AG08395 (cell line): ENCODE measurements around the gene TMSB15C.
"Not testable (repeated sequence)": the region's sequence is repeated elsewhere in the genome, so short reads cannot be mapped to it uniquely, and the experiment has no call there.

ENCODE experiments used
- DNase-seq: peaks from one replicate; pipeline ENCODE4 v3.0.0; 2012; ENCODE audit warnings: mixed read lengths, low spot score

TMSB15C gene

DNA sequence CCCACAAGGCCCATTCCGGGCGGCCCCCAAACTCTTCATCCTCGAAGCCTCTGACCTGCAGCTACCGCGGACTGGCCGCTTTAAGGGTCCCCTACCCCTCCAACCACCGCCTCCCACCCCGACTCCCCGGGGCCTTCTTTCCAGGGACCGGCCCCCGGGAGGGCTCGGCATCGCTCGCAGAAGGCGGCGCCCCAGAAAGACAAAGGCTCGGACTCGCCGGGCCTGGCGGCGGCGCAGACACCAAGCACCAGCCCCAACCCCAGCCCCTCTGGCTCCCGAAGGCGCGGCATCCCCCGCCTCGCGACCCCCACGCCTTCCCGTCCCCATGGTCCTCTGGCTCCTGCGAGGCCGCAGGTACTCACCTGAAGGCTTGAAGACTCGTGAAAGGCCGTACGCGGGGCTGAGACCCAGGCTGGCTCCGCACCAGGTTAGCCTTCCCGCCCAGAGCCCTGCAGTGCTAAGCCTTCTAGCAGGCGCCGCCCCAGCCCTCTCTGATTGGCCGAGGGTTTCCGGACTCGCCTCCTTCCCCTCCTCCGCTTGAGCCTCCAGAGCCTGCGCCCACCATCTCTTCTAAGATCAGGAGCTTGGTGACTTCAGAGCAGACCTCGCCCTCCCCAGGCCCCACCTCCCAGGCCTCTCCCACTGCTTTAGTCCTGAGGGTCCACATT, at the start of gene TMSB15C:
Gene TMSB15C, minus strand, starts transcription at position 459 of the 668 bp plus-strand sequence.
- DNase-seq, result not testable (repeated sequence)

DNA sequence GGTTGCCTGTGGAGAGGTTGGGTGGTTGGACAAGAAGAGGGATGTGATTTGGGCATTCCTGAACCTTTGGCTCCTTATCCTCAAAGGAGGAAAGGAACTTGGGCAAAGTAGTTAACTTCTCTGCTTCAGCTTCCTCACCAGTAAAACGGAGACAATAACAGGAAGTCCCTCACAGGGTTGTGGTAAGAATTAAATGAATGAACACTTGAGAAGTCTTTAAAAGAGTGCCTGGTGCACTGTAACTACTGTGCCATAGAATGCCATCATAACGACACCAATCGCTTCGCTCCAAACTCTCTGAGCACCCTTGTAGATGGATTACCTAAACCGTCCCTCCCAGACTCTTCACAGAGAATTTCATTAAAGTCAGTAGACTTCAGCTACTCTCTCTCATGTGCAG, 46.8 kb upstream of the TMSB15C start:
- no peak for DNase-seq

DNA sequence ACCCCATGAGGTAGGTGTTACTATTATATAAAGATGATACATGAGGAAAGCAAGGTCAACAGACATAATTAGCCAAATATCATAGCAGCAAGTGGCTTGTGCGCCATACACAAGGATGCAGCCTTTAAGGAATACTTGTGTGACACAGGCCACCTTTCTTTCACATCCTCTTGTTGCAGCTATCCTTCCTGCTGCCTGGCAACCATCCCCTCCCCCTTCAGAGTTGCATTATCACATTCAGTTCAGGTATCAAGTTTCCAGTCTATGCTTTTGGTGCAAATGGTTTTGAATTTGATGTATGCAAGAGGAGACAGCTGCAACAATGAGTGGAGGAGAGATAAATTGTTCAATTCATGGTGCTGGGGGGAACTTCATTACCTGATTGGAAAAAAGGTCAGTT, 42.7 kb upstream of the TMSB15C start:
- DNase-seq, result no peak

DNA sequence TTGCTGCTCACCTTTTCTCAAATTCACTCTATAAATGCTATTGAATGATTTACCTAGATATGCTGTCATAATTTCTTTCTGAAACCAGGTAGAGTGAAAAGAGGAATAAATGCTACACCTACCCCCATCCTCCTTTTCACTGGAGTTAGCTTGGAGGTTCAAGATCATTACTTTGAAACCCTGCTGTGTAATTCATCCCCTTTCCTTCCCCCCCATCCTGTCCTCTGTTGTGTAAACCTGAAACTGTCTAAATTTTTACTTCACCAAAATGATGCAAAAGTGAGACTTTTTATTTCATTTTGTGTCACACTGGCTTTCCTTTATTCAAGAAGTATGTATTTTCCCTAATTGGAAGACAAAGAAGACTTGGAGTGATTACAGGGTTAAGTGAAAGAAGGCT, 41.7 kb upstream of the TMSB15C start:
- DNase-seq, result no peak

DNA sequence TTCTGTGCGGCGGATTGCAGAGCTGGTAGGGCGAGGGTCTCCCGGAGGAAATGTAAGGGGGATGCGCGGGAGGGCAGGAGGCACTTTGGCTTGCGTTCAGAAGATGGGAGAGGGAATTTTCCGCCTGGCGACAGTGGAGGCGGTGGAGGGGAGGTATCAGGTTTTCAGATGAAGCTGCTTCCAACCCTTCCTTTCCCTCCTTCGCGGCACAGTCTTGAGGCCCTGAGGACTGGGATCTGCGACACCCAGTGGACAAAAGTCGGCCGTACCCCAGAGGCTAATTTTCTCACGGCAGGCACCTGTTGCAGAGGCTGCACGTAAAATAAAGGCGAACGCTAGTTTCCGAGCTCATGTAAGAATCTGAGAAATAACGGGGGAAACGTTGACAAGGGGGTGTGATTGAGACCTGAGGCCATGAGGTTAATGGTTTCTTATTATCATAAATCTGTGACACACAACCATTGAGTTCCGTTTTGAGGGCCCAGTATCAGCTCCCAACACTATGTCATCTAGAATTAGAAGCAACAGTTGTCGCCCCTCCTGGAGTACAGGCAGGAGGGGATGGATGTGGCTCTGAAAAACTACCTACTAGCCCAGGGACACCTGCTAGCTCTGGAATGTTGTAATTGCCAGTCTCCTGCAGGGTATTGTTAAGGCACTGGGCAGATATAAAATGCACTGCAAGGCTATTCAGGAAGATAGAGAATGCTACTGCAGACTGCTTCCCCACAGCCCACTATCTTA, 37.4 kb upstream of the TMSB15C start:
- DNase-seq, result peak; percentile 29

DNA sequence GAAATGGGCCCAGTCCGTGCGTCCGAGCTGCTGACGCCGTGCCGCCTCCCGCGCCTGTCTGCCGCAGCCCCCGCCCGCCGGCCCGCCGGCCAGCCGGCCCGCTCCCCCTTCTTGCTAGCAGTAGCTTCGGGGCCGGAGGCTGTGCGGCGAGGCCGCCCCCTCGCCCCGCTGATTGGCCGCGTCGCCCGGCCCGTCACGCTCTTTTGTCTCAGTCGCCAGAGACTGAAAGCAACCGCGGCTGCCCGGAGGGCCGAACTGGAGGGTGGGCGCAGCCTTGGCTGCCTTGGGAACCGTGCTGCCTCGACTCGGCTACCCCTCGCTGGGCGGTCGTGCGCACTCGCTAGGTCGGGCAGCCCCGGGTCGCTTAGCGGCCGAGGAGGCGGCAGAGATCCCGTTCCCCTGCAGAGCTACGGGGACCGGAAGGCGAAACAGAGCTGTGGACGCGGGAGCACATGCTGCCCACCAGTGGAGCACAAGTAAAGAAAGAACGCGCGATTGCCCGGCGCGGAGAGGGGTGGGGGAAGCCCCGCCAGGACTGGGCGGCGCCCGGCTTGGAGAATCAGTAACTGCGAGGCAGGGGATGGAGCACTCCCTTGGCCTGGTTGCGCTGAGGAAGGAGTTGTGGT, 36.4 kb upstream of the TMSB15C start, which contains the start of gene ZCCHC18:
Gene ZCCHC18, plus strand, starts transcription at position 198 of the 626 bp plus-strand sequence. CDS start 1,589 bp downstream, outside the sequence.
- peak; percentile 55 for DNase-seq

DNA sequence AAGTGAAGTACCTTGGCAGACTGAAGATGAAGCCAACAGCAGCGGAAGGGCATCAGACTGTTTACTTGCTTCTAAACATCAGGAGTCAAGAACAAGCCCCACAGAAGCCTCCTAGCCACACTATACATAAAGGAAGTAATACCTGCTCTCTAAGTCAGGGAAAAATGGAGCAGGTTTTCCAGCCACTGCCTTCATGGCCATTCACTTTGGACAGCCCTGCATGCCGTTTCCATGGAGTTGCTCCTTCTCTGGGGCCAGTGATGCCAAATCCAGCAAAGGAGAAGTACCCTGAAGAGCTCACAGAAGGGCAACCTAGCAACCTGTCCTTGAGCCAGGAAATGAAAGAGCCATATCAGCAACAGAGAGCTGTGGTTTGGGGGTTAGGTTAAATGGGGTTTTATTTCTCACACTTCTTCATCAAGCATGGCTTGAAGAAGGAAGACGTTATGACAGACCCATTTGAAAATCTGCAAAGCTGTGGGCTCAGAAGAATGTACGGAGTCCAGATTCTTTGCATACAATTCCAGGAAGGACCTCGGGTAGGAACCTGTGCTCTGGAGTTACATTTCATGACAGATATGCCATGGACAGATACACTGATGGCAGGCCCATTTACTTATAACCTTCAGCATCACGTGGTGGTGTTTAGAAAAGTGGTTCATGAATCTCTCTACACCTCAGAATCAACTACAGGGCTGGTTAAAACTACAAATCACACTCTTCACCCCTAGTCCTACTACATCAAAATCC, 34.6 kb upstream of the TMSB15C start:
- DNase-seq, result not testable (repeated sequence)

DNA sequence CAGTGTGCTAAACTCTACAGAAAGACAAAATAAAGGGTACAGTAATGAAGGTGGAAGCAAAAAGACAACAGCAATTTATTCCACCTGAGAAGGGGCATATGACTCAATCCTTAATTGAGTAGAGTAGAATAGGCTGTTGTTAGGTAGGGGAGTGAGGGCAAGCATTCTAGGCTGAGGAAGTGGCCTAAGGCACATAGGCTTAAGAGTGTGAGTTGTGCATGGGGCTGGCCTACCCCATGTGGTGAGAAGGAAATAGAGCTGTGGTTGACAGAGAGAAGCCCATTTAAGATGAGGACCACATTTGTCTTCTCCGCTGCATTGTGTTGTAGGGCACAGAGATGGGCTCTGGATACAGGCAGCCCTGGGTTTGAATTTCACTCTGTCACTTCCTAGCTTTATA, 32.9 kb upstream of the TMSB15C start:
- no peak for DNase-seq

DNA sequence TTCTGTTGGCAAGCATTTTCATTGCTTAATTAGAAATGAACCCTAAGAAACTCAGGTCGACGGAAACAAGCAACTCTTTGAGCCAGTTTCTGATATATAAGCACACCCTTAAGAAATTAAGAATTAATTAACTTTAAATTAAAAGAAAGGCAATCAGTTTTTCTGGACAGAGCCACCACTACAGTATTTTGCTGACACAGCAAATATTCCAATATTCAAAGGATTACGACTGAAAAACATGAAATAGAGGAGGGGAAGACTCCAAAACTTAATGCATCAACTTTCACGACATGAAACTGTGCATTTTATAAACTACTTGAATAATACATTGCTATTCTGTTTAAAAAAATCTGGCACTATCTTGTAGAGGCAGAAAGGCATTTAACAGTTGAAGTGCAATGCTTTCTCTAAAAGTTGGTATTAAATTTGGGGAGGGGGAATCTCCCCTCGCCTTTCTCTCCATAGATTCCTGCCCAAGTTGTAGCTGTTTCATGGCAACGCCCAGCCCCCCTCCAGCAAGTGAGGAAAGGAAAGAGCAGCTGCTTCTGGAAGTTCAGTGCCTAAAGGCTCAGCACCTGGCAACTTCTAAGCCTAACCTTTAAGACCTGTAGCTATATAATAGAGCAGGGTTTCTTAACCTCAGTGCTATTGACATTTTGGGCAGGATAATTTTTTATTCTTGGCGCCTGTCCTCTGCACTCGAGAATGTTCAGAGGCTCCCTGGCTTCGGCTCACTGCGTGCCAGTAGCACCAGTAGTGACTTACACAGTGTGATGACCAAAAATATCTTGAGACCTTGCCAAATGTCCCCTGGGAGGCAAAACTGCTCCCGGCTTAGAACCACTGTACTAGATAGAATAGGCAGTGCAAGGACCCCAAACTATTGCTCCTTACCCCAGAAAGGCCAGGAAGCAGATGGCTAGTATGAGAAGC, 29.6 kb upstream of the TMSB15C start:
- DNase-seq, result no peak

DNA sequence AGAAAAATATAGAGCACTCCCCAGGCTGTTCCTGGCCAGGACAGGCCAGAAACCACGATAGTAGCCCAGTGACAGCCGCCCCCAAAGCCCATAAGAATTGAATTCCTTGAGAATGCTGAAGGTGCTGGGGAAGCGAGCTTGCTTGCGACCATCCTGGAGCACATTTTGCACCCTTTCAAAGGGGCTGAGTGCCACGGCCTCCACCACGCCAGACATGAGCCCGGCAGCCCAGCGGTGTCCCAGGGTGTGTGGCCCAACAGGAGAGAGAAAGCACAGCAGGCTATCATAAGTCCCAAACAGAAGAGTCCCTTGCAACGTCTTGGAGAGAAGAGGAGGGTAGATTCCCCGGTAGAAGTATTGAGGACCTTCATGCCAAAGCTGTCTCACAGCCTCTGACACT, 28.6 kb upstream of the TMSB15C start:
- no peak for DNase-seq

DNA sequence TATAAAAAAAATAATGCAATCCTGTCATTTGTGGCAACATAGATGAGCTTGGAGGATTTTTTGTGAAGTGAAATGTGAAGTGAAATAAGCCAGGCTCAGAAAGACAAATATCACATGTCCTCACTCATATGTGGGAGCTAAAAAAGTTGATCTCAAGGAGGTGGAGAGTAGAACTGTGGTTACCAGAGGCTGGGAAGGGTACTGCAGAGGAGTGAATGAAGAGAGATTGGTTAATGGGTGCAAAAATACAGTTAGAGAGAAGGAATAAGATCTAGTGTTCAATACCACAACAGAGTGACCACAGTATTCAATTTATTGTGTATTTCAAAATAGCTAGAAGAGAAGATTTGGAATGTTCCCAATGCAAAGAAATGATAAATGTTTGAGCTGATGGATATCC, 22.9 kb upstream of the TMSB15C start:
- no peak for DNase-seq

DNA sequence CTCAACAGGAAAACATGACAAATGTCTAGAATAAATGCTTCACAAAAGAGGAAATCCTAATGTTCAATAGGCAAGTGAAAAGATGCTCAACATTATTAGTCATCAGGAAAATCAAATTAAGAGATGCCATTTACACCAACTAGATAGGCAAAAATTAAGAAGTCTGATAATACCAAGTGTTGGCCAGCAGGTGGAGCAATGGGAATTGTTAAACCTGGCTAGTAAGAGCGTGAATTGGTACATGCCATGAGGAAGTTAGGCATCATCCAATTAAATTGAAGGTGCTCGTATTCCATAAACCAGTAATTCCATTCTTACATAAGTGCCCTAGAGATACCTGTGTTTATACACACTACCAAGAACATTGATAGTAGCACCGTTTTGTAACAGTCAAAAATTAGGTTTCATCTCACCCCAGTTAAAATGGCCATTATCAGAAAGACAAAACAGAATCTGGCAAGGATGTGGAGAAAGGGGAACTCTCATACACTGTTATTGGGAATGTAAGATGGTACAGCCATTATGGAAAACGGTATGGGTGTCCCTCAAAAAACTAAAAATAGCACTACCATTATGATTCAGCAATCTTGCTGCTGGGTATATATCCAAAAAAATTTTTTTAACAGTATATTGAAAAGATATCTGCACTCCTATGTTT, 22.2 kb upstream of the TMSB15C start:
- peak; percentile 59 for DNase-seq

DNA sequence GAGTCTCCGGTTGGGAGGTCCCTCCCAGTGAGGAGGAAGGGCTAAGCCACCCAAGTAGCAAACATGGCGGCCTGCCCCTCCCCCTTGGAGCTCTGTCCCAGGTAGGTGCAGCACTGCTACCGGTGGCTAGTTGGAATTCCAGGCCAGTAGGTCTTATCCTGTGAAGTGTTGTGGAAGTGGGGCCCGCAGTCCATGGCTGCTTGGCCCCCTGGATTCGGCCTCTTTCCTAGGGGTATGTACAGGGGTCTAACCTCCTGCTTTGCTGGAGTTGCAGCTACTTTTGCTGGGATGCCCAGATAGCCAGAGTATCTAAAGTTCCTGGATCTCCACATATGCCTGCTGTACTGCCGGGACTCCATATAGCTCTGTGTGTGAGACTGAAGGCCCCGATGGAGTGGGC, 9.9 kb upstream of the TMSB15C start:
- DNase-seq, result no peak

DNA sequence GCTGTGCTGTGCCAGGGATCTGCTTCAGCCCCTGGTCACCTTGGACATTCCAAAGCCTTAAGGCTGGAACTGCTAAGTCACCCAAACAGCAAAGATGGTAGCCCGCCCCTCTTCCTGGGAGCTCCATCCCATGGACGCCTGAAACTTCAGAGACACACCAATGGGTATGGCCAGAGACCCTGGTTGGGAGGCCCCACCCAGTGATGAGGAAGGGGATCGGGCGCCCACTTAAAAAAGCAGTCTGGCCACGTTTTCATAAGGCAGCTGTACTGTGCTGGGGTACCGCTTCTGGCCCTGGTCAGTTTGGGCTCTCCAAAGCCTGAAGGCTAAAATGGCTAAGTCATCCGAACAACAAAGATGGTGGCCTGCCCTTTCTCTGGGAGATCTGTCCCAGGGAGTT, 9.4 kb upstream of the TMSB15C start:
- no peak for DNase-seq

DNA sequence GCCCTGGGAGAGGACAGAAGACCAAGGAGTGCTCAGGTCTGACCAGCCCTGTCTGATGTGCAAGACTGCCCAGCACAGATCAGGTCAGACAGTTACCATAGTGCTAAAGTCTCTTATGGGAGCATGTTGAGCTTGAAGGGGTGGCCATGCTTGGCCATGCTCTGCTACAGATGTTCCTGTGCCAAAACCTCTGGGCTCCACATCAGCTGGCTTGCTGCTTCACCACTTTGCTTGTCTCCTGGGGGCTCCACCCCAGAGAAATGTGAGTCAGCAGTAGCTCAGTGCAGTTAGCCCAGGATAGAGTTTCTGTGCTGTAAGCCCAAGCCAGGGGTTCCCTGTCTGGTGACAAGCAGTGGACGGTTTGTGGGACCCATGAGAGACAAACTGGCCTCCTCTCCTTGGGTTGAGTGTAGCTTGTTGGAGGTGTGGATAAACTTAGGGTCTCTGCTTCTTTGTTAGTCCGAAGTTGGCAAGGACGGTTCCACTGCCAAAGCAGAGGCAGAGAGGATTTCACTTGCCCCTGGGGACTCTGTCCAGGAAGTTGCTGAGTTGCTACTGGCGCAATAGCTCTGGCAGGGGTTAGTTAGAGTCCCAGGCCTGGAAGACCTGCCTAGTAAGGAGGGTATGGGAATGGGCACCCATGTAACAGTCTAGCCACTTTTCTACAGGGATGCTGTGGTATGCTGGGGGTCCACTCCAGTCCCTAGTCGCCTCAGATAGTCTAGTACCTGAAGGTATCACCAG, 8.7 kb upstream of the TMSB15C start:
- DNase-seq, result no peak

DNA sequence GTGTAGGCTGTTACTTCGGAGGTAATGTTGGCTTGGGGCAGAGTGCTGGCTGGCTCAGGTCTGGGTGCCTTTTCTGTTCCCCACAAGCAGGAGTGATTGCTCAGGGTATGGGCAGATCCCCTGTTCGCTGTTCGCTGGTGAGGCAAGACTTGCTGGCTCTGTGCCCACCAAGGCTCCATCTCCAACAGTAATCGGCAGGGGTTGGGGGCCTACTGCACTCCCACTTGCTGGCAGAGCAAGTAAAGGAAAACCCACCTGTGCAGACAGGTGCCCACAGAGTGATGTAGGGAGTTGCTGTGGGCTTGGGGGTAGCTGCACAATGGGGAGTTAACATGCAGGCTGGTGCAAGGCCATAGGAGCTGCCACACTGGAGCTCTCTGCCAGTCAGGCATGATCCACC, 8.0 kb upstream of the TMSB15C start:
- DNase-seq, result no peak

DNA sequence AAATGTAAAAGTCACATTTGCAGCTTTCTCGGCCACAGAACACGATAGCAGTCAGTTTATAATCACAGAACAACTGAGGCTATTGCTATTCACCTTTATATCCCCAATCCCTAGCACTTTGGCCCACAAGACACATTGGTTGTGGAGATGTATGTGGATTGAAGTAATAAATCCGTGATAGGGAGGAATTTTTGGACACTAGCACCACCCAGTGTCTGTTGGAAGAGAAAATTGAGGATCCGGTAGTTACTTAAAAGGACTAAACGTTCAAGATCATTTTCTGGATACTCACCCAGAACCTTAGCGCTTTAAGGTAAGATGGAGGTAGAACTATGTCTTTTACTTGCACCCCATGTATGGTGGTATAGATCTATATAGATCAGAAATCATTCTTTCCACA, 1.8 kb upstream of the TMSB15C start:
- not testable (repeated sequence) for DNase-seq

DNA sequence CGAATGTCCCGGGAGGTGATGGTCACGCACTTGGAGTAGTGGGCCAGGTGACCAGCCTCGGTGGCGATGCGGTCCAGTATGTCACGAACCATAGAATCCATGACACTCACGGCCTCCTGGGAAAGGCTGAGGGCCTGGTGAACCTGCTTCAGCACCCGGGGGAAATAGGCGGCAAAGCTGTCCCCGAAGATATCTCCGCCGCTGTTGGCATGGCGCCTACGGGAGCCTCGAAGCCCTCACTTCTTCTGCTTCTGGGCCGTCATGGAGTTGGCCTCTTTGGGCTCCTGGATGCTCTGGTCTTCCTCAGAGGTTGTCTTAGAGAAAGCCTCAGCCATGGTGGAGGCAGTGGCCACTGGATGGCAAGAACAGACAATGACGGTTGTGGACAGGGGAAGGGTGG, 13.4 kb downstream of the TMSB15C start:
- not testable (repeated sequence) for DNase-seq

DNA sequence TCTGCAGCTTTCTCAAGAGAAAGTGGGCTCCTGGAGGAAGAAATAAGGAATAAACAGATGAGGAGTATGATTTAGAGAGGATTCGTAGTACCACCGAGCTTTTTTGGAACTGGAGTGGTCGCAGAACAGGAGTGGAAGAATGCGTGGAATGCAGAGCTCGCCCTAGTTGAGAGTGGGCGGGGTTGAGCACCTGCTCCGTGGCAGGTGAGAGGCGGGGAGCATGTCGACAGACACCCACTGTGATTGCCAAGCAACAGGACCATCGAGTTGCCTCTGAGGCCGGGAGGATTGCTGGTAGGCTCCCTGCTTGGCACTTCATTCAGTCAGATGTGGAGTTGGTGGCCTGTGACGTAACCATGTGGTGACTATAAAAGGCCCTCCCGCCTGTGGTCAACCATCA, 21.1 kb downstream of the TMSB15C start:
- DNase-seq, result not testable (repeated sequence)

DNA sequence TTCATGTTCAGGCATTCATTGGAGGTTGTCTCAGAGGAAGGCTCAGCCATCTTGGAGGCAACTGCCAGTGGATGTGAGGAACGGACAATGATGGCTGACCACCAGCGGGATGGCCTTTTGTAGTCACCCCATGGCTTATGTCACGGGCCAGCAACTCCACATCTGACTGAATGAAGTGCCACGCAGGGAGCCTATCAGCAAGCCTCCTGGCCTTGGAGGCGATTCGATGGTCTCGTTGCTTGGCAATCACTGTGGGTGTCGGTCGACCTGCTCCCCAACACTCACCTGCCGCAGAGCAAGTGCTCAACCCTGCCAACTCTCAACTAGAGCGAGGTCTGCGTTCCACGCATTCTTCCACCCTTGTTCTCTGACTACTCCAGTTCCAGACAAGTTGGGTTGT, 28.9 kb downstream of the TMSB15C start:
- DNase-seq, result no peak
